COR-L47 (cell line): ENCODE measurements around the gene SLC7A6.

Experiments
- DNase-seq: peaks from one replicate; lab custom pipeline; 2025; lab: John Stamatoyannopoulos, UW

SLC7A6 gene

GRCh38 chr16:68264128-68265077 lies at the start of gene SLC7A6:
TSS of gene SLC7A6 (plus strand) at chr16:68264526. CDS start at chr16:68274727, 10,201 bp downstream.
- peak; percentile 43 for DNase-seq

DNA sequence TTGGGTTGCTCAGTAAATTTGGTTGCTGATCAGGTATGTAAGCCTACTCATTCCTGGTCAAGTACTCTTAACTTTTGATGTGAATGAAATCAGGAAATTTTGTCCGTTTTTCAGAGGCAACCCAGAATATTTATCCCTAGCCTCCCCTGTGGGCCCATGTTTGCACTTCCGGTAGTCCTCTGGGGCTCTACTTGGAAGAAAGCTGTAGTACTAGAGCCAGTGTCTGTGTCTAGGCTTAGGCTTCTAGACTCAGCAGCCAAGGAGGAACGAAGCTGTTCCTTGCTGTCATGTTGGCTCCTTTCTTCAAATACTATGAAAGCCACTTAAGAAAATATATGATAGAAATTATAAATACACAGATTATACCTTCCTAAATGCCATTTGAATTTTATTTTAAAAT lies 49.6 kb upstream of the SLC7A6 start:
- no peak for DNase-seq

GRCh38 chr16:68215302-68215701 lies 49.0 kb upstream of the SLC7A6 start:
- no peak for DNase-seq

GRCh38 chr16:68216240-68216639 lies 48.1 kb upstream of the SLC7A6 start:
- no peak for DNase-seq

DNA sequence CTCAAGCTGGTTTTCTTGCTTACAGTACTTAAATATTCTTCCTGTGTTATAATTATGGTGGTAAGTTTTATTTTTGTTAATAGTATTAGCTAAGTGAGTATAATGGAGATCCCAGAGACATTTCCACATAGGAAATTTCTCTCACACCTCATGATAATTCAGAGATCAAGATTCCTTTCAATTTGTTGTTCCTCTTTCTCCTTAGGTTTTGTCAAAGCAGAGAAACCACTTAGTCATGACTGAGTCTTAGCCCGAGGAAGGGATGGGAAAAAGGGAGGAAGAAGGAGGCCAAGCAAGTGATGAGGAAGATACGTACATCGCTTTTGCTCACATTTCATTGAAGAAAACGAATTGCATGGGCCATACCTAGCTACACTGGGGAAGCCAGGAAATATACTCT lies 46.8 kb upstream of the SLC7A6 start:
- DNase-seq: no peak

GRCh38 chr16:68219725-68220351 lies 44.5 kb upstream of the SLC7A6 start:
- no peak for DNase-seq

DNA sequence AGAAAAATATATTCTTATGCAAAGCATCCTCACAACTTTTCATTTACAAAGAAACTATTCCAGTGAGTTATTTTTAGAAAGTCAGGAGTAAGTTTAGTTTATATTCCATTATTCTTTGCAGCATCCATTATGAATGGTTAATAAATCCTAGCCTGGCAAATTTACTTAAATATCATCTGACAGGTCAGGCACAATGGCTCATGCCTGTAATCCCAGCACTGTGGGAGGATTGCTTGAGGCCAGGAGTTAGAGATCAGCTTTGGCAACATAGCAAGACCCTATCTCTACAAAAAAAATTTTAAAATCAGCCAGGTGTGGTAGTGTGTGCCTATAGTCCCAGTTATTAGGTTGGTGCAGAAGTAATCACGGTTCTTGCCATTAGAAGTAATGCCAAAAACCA lies 41.3 kb upstream of the SLC7A6 start:
- DNase-seq: no peak

GRCh38 chr16:68226116-68226515 lies 38.2 kb upstream of the SLC7A6 start:
- DNase-seq: no peak

DNA sequence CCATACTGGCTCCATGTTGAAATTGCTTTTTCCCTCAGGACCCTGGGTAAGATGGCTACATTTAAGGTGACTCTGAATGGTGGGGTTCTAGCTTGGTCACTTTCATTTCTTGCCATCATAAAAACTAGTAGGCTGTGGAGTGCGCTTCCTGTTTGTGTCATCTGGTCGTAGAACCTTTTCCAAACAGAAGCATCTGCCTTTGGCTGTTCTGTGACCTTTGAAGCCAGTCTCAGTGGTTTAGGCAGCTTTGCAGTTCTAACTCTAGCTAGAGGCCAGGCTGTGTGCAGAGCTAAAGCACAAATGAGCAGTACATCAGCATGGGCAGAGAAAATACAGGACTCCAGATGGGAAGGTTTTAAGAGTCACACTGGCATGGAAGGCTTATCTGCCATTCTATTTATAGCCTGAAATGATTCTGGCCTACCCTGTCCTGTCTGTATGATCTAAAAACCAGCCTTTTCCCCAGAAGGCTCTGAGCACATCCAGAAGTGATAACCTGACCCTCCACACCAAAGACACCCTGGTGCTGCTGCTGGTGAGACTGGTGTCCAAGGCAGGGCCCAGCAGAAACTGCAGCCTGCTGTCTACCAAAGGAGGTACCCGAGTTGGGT lies 37.0 kb upstream of the SLC7A6 start:
- DNase-seq: no peak

DNA sequence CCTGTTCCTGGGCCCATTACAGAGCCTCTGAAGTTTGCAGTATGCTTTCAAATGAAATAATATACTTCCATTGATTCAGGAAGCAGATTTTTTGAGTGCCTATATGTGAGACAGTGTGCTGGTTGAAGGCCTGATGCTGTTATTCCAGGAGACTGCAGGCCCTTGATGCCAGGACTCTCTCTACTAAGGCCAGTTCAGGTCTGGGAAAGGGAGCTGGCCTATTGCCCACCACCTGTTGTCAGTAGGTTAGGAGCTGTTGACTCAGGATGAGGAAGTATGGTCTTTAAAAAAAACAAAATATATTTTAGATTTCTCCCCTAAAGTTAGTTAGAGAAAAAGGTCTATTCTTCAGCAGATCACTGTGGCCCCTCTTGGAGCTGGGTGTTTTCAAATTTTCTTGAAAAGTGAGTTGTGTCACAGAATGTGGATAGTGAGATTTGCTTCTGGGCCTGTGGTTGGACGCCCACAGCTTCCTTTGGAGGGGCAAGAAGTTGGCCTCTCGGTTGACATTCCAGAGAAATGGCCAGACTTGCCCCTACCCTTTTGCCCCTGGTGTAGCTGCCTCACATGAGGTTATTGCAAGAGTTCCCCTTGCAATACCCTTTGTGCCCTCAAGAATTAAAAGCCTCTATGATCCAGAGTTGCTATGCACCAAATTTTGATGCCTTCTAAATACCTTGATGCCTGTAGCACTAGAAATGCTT lies 36.3 kb upstream of the SLC7A6 start:
- DNase-seq: no peak

- DNase-seq: no peak
Observed at GRCh38 chr16:68228652-68229051, 35.7 kb upstream of the SLC7A6 start.

DNA sequence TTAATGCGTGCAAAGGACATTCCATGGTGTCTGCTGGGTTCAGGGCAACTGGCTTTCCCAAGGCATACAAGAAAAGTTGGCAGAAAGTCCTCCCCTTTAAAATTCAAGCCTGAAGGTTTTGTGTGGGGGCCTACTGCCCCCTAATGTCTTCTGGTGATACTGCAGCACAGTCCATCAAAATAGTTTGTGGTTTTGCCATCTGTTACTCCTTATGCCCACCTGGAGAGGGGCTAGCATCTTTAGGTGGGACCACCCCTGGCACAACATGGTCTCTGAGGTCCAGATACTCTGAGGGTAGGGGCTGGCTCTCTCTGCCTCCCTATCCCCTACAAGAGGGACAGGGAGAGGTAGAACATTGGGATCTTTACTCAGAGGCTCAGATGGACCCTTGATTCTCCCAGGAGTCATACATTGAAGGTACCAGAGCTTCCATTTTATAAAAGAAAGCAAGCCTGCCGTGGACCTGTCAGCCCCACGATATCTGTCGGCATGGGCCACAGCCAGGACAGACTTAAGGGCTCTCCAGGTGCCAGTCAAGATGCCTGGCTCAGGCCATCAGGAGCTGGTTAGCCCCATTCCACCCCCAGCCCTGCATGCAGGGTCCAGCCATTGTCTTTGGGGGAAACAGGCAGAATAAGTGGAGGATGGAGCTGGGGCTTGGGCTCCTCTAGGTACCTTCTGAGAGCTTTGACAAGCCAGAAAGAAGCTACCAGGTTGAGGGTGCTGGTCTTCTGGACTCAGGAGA lies 34.7 kb upstream of the SLC7A6 start:
- DNase-seq: peak; percentile 51

DNA sequence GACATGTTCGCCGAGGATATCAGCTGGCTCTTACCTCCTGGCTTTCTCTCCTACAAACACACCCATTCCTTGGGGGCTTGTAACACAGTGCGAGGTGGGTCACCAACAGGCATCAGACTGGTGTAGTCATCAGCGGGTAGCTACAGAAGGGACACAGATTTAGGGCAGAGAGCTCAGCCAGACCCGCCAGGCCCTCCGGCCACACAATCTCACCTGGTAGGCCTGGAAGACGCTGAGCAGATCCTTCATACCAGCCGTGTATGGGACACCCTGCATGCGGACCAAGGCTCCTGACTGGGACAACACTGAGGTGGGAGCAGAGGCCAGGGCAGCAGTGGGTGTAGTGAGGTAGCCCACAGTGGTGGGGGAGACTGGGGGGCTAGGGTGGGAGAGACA lies 34.2 kb upstream of the SLC7A6 start:
- no peak for DNase-seq

DNA sequence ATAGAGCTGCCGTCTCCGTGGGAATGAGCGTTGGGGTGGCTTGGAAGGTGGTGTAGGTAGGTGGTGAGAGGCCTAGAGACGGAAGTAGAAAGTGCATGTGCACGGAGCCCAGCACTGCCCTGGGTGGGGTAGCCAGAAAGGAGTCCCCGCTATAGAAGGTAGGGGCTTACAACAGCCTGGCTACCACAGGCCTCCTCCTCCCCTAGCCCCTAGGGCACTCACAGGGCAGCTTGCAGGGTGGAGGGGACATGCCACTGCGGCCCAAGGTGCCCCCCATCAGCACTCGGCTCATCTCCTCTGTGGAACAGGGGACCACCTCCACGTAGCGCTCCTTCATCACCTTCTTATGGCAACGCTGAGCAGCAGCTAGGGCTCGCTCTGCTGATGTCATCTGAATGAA lies 33.4 kb upstream of the SLC7A6 start:
- no peak for DNase-seq

- no peak for DNase-seq
Observed at GRCh38 chr16:68231384-68232136, 32.8 kb upstream of the SLC7A6 start.

DNA sequence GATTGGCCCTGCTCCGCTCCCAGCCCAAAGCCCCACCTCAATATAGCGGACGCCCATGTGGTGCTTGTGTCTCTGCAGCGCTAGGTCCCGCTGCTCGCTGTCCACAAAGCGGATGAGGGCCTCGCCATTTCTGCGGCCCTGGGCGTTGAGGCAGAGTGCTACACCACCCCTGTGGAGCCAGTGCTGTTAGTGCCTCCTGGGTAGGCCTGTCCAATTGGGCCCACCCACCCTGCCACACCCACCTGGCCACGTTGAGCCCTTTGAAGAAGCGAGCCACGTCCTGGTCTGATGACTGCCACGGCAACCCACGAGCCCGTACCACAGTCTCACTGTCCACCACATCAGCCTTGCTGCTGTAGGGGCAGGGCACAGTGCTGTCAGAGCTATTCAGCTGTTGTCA lies 32.0 kb upstream of the SLC7A6 start:
- DNase-seq: no peak

GRCh38 chr16:68233085-68233834 lies 31.1 kb upstream of the SLC7A6 start:
- no peak for DNase-seq

- no peak for DNase-seq
Observed at GRCh38 chr16:68233835-68234187, 30.5 kb upstream of the SLC7A6 start.

GRCh38 chr16:68234188-68235107 lies 29.9 kb upstream of the SLC7A6 start:
- peak; percentile 87 for DNase-seq
